Measurements from ENCODE around the gene PTCH2.
"Not testable (repeated sequence)": the region's sequence is repeated elsewhere in the genome, so short reads cannot be mapped to it uniquely, and the experiment has no call there.

PTCH2 gene

DNA sequence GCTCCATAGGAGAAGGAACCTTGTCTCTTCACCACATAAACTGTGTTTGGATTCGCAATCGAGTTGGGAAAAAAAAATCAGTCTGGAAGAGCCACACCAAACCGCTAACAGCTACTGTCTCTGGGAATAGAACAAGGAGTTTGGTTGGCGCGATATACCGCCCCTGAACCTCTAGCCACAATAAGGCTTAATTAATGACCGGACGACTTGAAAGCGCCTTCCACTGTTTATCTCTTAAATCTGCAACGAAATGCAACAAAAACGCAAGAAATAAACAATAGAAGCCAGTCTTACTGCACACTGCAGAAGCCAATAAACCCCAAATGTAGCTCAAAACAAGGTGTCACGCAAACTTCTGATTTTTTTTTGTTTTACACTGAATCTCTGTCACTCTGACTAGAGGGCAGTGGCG lies 23.9 kb downstream of the PTCH2 start:
- DNase-seq (ENCODE audit: low read depth in 2 of 2) = no peak

DNA sequence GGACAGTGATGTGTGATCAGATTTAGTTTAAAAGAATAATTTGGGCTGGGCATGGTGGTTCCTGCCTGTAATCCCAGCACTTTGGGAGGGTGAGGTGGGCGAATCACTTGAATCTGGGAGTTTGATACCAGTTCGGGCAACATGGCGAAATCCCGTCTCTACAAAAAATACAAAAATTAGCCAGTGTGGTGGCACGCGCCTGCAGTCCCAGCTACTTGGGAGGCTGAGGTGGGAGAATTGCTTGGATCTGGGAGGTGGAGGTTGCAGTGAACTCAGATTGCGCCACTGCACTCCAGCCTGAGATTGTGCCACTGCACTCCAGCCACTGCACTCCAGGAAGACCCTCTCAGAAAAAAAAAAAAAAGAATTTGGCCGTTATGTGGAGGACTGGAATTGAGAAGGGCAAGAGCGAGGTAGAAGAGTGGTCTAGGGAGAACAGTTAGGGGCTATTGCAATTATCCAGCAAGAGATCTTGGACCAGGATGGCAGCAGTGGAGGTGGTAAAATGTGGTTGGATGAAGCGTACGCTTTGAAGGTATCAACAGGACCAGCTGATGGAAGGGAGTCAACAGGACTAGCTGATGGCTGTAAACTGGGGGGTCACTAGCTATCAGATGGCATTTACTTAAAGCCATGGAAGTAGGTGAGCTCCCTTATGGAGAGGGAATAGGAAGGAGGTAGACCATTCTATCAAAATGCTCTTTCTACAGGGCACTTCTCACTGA lies 25.1 kb downstream of the PTCH2 start:
- no peak for DNase-seq (ENCODE audit: low read depth in 2 of 2)

- DNase-seq (ENCODE audit: low read depth in 2 of 2) = no peak
Observed at GRCh38 chr1:44817307-44817706, 25.7 kb downstream of the PTCH2 start.

DNA sequence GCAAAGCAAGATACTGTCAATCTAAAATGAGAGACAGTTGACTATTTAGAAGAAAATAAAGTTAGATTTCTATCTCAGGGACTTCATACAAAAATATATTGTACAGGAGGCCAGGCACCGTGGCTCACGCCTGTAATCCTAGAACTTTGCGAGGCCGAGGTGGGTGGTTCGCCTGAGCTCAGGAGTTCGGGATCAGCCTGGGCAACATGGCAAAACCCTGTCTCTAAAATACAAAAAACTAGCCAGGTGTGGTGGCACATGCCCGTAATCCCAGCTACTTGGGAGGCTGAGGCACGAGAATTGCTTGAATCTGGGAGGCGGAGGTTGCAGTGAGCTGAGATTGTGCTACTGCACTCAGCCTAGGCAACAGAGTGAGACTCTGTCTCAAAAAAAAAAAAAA lies 27.1 kb downstream of the PTCH2 start:
- not testable (repeated sequence) for DNase-seq (ENCODE audit: low read depth in 2 of 2)

DNA sequence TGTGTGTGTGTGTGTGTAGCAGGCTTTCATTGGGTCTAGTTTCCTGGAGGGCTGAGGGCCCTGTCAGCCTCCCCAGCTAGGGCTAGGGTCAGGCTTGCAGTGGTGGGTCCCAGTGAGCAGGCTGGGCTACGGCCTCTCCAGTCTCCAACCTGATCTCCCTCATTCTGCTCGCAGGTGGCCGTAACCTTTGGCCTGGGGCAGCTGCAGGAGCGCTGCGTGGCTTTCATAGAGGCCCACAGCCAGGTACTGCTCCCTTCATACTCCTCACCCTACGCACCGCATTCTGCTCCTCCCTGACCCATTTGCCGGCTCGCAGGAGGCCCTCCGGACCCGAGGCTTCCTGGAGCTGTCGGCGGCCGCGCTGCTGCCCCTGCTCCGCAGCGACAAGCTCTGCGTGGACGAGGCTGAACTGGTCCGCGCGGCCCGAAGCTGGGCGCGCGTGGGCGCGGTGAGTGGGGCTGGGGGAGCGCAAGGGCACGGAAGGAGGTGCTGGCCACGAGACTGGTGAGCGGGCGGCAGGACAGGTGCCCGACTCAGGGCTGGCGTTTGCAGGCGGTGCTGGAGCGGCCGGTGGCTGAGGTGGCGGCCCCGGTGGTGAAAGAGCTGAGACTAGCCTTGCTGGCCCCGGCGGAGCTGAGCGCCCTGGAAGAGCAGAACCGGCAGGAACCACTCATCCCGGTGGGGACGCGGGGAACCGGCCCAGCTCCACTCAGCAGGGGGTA lies 30.1 kb downstream of the PTCH2 start:
- DNase-seq (ENCODE audit: low read depth in 2 of 2) = no peak

DNA sequence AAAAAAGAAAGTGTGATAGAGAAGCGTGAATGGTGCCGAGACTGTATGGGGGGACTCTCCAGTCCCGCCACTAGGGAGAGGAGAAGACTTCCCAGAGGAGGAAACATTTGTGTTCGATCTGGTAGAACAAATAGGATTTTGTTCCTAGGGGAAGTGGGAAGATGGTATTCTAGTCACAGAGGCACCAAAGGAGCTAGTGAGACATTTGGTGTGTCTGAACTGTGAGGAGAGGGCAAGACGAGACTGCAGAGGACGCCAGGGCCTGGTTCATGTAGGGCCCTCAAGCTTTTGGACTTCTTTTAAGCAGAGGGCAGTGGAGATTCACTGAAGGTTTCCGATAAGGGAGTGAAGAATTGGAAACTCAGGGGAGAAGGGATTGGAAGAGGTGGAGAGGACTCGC lies 31.8 kb downstream of the PTCH2 start:
- DNase-seq (ENCODE audit: low read depth in 2 of 2) = no peak

DNA sequence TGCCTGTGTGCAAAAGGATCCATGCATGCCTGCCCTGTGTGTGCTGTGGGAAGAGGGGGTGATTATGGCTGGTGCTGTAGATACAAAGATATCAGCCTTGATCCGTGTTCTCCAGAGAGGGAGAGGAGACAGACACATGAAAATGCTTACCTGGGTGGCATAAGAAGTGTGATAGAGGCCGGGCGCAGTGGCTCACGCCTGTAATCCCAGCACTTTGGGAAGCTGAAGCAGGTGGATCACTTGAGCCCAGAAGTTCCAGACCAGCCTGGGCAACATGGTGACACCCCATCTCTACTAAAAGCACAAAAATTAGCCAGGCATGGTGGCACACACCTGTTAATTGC lies 32.3 kb downstream of the PTCH2 start:
- DNase-seq (ENCODE audit: low read depth in 2 of 2) = not testable (repeated sequence)

GRCh38 chr1:44810101-44810761 lies 32.8 kb downstream of the PTCH2 start:
- DNase-seq (ENCODE audit: low read depth in 2 of 2) = no peak

GRCh38 chr1:44808938-44809917 lies 33.8 kb downstream of the PTCH2 start:
- peak; percentile 63 to 82 for DNase-seq (ENCODE audit: low read depth in 2 of 2)

- DNase-seq (ENCODE audit: low read depth in 2 of 2) = no peak
Observed at GRCh38 chr1:44808063-44808937, 34.8 kb downstream of the PTCH2 start, which contains the start of gene BTBD19. Gene BTBD19, plus strand, starts transcription at chr1:44808523. Its CDS starts 298 bp downstream, at chr1:44808821.

DNA sequence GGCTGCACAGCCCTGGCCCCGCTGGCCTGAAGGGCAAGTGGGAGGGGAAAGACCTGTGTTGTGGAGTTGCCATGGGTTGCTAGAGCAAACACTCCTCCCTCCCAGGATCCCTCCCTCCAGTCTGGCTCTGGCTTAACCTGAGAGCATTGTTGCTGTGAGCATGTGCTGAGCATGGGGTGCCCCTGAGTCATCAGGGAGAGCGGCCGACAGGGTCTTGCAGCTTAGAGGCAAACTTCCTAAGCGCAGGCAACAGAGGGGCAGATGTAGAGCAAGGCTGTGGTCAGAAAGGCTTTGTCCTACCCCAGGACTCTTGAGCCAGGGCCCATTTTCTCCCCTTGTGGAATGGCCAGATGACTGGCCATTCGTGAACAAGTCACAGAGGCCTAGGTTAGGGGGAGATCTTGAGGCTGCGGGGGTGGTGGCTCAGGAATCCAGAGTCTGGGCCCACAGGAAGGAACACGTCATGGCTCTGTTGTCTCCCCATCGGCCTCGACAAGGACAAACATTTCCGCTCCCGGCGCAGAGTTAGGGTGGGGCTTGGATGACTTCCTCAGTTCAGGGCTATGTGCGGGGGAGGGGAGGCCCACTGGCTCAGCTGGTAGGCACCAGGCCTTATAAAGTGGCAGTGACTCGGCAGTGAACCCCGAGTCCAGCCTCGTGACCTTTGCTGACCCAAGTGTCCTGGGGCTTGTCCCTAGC lies 35.5 kb downstream of the PTCH2 start:
- DNase-seq (ENCODE audit: low read depth in 2 of 2) = peak in 1 of 2 donors; percentile 87

- DNase-seq (ENCODE audit: low read depth in 2 of 2) = no peak
Observed at GRCh38 chr1:44806704-44807363, 36.2 kb downstream of the PTCH2 start, which contains the start of gene DYNLT4. Gene DYNLT4, minus strand, starts transcription at chr1:44807351. Its CDS starts 683 bp downstream, at chr1:44806668.

DNA sequence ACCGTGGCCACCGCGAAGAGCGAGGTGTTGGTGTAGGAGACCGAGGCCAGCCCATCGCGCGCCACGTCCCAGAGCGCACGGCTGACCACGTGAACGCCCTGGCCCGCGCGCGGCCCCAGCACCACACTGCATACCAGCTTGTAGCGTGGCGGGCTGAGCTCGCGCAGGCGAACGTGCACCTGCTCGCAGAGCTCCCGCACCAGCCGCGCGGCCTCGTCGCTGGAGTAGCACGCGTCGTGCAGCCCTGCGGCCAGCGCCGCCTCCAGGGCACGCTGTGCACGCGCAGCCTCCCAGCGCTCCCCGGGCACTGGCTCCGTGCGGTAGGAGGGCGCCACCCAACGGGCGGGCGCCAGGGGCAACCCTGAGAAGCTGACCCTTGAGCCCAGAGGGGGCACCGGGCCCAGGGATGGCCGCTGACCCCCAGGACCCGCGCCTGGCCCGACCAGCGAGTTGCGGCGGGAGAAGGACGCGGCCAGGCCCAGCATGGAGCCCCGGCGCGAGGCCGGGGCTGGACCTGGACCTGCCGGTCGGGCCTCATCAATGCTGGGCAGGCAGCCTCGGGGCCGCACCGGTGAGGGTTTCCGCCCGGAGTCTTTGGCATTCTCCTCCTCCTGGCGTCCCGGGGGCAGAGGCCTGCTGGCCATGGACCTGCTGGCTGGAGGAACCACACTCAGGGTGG lies 36.9 kb downstream of the PTCH2 start:
- DNase-seq (ENCODE audit: low read depth in 2 of 2) = no peak

GRCh38 chr1:44805311-44806024 lies 37.6 kb downstream of the PTCH2 start:
- no peak for DNase-seq (ENCODE audit: low read depth in 2 of 2)

GRCh38 chr1:44803312-44804095 lies 39.5 kb downstream of the PTCH2 start:
- no peak for DNase-seq (ENCODE audit: low read depth in 2 of 2)

GRCh38 chr1:44803062-44803311 lies 40.1 kb downstream of the PTCH2 start:
- DNase-seq (ENCODE audit: low read depth in 2 of 2) = no peak

- no peak for DNase-seq (ENCODE audit: low read depth in 2 of 2)
Observed at GRCh38 chr1:44802306-44803061, 40.6 kb downstream of the PTCH2 start.

Data from stimulated activated CD4-positive, alpha-beta T cell treated with anti-CD3 and anti-CD28 coated beads, Interleukin-1b, Interleukin-23, amount 100 ng/mL, for 1 hour (primary cell).